Effector CD8-positive, alpha-beta T cell (primary cell): ENCODE measurements around the gene FNDC8.
"Not testable (repeated sequence)": the region's sequence is repeated elsewhere in the genome, so short reads cannot be mapped to it uniquely, and the experiment has no call there.

Source experiments
- DNase-seq: peaks from one replicate; lab custom pipeline; 2025; lab: John Stamatoyannopoulos, UW

FNDC8 gene

DNA sequence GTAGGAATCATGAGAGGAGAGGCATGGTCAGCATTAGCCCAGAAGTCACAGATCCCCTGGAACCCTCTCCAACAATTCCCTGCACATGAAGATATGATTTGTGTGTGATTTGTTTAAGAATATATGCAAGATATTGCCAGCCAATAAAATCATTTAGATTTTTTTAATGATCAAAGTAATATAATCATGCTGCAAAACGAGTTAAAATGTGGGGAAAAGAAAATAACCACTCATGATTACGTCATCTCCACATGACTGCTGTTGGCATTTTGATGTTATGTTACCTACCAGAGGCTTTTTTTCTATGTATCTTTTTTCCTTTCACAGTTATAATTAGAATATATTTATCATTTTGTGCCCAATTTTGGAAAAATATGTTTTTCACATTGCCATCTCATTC, 50.4 kb downstream of the FNDC8 start:
- DNase-seq = no peak

DNA sequence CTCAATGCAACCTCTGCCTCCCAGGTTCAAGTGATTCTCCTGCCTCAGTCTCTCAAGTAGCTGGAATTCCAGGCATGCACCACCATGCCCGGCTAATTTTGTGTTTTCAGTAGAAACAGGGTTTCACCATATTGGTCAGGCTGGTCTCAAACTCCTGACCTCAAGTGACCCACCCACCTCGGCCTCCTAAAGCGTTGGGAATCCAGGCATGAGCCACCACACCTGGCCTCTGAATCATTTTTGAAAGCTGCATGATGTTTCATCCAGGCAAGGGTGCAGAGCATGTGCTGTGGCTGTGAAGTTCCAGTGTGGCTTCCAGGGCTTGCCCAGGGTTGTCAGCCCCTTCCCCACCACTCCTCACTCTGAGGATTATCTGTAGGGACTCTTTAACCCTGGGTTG, 50.9 kb downstream of the FNDC8 start:
- not testable (repeated sequence) for DNase-seq

DNA sequence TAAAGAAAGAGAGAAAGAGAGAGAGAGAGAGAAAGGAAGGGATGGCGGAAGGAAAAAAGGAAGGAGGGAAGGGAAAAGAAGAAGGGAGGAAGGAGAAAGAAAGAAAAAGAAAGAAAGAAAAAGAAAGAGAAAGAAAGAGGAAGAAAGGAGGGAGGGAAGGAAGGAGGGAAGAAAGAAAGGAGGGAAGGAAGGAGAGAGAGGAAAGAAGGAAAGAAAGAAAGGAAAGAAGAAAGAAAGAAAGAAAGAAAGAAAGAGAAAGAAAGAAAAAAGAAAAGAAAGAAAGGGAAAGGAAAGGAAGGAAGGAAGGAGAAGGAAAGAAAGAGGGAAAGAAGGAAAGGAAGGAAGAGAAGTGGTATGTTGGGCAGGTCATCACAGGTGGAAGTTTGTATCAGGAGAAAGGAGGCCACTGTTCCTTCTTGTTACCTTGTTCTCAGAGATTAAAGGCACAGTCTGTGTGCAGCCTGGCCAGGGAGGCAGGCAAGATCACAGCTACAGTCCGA, 53.5 kb downstream of the FNDC8 start:
- DNase-seq = no peak

DNA sequence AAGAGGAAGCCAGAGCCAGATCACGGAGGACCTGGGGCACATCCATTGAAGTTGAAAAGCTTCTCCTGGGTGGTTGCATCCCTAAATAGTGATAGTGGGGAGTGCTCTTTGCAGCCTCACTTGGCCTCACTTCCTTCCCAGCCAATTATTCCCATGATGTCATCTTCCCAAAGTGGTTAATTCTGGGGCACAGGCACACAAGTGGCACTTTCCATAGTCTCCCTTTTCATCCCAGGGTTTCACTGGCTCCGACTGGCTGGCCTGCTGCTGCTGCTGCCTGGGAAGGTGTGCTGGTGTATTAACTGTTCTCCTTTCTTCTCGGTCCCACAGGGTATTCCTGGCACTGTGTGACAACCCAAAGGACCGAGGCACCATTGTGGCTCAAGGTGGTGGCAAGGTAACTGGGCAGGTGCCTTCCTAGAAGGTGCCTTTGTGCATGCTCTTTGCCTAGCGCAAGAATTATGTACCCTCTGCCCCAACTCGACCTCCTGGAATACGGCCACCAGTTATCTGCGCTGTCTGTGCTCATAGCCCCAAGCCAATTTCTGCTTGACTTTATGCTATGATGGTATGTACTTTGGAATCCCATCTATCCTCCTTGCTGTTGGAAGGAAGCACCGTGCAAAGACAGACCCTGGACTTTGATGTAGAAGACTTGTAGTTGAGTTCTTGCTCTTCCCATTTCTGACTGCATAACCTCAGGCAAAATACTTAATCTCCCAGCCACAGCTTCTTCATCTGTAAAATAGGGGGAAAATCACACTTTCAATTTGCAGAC, 54.4 kb downstream of the FNDC8 start:
- no peak for DNase-seq

DNA sequence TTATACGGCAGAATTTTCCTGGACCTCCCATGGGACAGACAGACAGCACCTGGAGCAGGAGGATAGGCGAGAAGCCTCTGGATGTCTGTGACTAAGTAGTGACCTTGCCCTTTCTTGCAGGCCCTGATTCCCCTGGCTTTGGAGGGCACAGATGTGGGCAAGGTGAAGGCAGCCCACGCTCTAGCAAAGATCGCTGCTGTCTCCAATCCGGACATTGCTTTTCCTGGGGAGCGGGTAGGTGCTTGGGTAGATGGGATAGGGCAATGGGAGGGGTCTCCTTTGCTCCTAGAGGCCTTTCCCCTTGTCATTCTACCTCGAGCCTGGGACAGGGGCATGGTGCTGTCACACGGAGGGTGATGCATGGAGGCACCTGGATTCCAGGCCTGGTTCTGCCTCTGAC, 55.5 kb downstream of the FNDC8 start:
- no peak for DNase-seq

DNA sequence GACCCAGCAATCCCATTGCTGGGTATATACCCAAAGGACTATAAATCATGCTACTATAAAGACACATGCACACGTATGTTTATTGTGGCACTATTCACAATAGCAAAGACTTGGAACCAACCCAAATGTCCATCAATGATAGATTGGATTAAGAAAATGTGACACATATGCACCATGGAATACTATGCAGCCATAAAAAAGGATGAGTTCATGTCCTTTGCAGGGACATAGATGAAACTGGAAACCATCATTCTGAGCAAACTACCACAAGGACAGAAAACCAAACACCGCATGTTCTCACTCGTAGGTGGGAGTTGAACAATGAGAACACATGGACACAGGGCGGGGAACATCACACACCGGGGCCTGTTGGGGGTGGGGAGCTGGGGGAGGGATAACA, 58.0 kb downstream of the FNDC8 start:
- not testable (repeated sequence) for DNase-seq
